Endodermal cell (in vitro differentiated cells): ENCODE results near the gene MAPKAPK3. TPM values are rescaled to one million over a fixed set of nuclear protein-coding genes. Genes with fewer than 3 reads are reported as not detected.

Experiments
- DNase-seq: peaks from one replicate; pipeline ENCODE4 v3.0.0-alpha.2; 2017
- H3K27ac ChIP-seq: 2 replicates; pipeline ENCODE4 v1.5.1; 2013; ENCODE audit warnings: mild to moderate bottlenecking, low read depth, low read length, moderate library complexity
- H3K27me3 ChIP-seq: 2 replicates; pipeline ENCODE4 v1.6.1; 2013; ENCODE audit warnings: mild to moderate bottlenecking, low read length, moderate library complexity; ENCODE audit not compliant: insufficient read depth, control insufficient read depth, poor library complexity, severe bottlenecking
- H3K36me3 ChIP-seq: 2 replicates; pipeline ENCODE4 v1.7.0; 2013; ENCODE audit warnings: mild to moderate bottlenecking, low read length, moderate library complexity; ENCODE audit not compliant: control insufficient read depth, insufficient read depth
- H3K4me1 ChIP-seq: one replicate; pipeline ENCODE4 v1.7.0; 2013; ENCODE audit warnings: low read length; ENCODE audit not compliant: control insufficient read depth, insufficient read depth
- H3K4me3 ChIP-seq: 2 replicates; pipeline ENCODE4 v1.5.1; 2013; ENCODE audit warnings: mild to moderate bottlenecking, low read length, moderate library complexity
- H3K9ac ChIP-seq: 2 replicates; pipeline ENCODE4 v1.6.1; 2013; ENCODE audit warnings: mild to moderate bottlenecking, low read length, moderate library complexity; ENCODE audit not compliant: poor library complexity, severe bottlenecking; ENCODE audit errors: extremely low read depth
- H3K9me3 ChIP-seq: 2 replicates; pipeline ENCODE4 v1.6.1; 2013; ENCODE audit warnings: mild to moderate bottlenecking, low read length, moderate library complexity; ENCODE audit not compliant: control insufficient read depth
- H3K27ac Mint-ChIP-seq: 2 replicates; pipeline ENCODE4 v1.8.0; 2020; ENCODE audit warnings: mixed read lengths
- H3K27me3 Mint-ChIP-seq: 2 replicates; pipeline ENCODE4 v1.8.0; 2021; ENCODE audit warnings: mild to moderate bottlenecking, mixed read lengths; ENCODE audit not compliant: insufficient read depth
- H3K36me3 Mint-ChIP-seq: 2 replicates; pipeline ENCODE4 v1.8.0; 2020; ENCODE audit warnings: low read depth, mixed read lengths
- H3K4me1 Mint-ChIP-seq: 2 replicates; pipeline ENCODE4 v1.8.0; 2020; ENCODE audit warnings: mixed read lengths
- H3K4me3 Mint-ChIP-seq: 2 replicates; pipeline ENCODE4 v1.8.0; 2020; ENCODE audit warnings: mild to moderate bottlenecking, moderate library complexity, mixed read lengths
- H3K9me3 Mint-ChIP-seq: 2 replicates; pipeline ENCODE4 v1.8.0; 2020; ENCODE audit warnings: mild to moderate bottlenecking, mixed read lengths
- CTCF ChIP-seq: fragments of 200-600 bp; sonication (generic); conservative IDR thresholded peaks from 2 replicates; pipeline ENCODE4 v1.5.0; 2021; ENCODE audit warnings: antibody characterized with exemption, mild to moderate bottlenecking
- WGBS, 2 experiments: methylation state at CpG; one replicate each; pipeline versions ENCODE4 v1.1.5 to v1.1.7; 2013; ENCODE audit warnings: missing lambda C conversion rate in 2 of 2, mixed read lengths in 1 of 2; ENCODE audit not compliant: insufficient coverage in 1 of 2, insufficient read length in 1 of 2; 5-methylcytosine and 5-hydroxymethylcytosine counted together
- total RNA-seq, 2 donors: library from RNA; stranded (reverse); fragmentation: NEBNext Ultra II Directional in 1 of 2; extraction: Animal tissue kit (Norgen Biotek cat#: 25700) in 1 of 2; gene quantifications; 2 replicates in 1 of 2; 3 replicates in 1 of 2; pipeline ENCODE4 v1.2.1, GENCODE V29; 2021

Gene MAPKAPK3
- total RNA-seq, 2 donors from 2014 or later = 37.2 to 39.7 TPM

- Histone ChIP-seq H3K9me3 (no peaks in the 10 kb centered on the region), H3K36me3 (peaks cover 6% of the 10 kb centered on the region), H3K27me3 (no peaks in the 10 kb centered on the region), H3K9ac (no peak overlapping the region), H3K4me1 (no peaks in the 10 kb centered on the region), H3K4me3 (no peak overlapping the region), H3K27ac (no peak overlapping the region)
- Mint-ChIP-seq H3K27ac (no peak overlapping the region), H3K27me3 (no peaks in the 10 kb centered on the region), H3K4me1 (no peaks in the 10 kb centered on the region), H3K4me3 (no peak overlapping the region), H3K36me3 (no peaks in the 10 kb centered on the region), H3K9me3 (no peaks in the 10 kb centered on the region)
- no peak for DNase-seq
- WGBS, 2 experiments = 60 to 75% methylated on average over 1 to 4 of the region's 4 CpGs
- no peak for TF ChIP-seq CTCF
Measured at GRCh38 chr3:50603261-50604109, 13.5 kb upstream of the MAPKAPK3 start.

GRCh38 chr3:50604110-50604621 is 12.8 kb upstream of the MAPKAPK3 start:
- Histone ChIP-seq H3K9ac (no peak overlapping the region), H3K4me3 (no peak overlapping the region), H3K36me3 (peaks cover 6% of the 10 kb centered on the region), H3K9me3 (no peaks in the 10 kb centered on the region), H3K4me1 (no peaks in the 10 kb centered on the region), H3K27ac (no peak overlapping the region), H3K27me3 (no peaks in the 10 kb centered on the region)
- H3K4me3 Mint-ChIP-seq = no peak overlapping the region
- no peaks in the 10 kb centered on the region for H3K36me3 Mint-ChIP-seq
- no peaks in the 10 kb centered on the region for H3K9me3 Mint-ChIP-seq
- DNase-seq = no peak
- H3K27ac Mint-ChIP-seq = no peak overlapping the region
- no peaks in the 10 kb centered on the region for H3K27me3 Mint-ChIP-seq
- TF ChIP-seq CTCF = no peak
- no peaks in the 10 kb centered on the region for H3K4me1 Mint-ChIP-seq
- 90 to 96% methylated on average over 4 to 5 of the region's 5 CpGs for WGBS, 2 experiments

- Histone ChIP-seq H3K4me1 (no peaks in the 10 kb centered on the region), H3K4me3 (no peak overlapping the region), H3K27me3 (no peaks in the 10 kb centered on the region), H3K9me3 (no peaks in the 10 kb centered on the region), H3K36me3 (peaks cover 6% of the 10 kb centered on the region), H3K27ac (no peak overlapping the region), H3K9ac (no peak overlapping the region)
- Mint-ChIP-seq H3K9me3 (no peaks in the 10 kb centered on the region), H3K4me1 (no peaks in the 10 kb centered on the region), H3K4me3 (no peak overlapping the region), H3K27me3 (peaks cover 3% of the 10 kb centered on the region), H3K27ac (no peak overlapping the region), H3K36me3 (no peaks in the 10 kb centered on the region)
- no peak for TF ChIP-seq CTCF
- no peak for DNase-seq
- WGBS, 2 experiments = 85 to 94% methylated on average over 11 to 14 of the region's 14 CpGs
Measured at GRCh38 chr3:50604628-50605588, 12.0 kb upstream of the MAPKAPK3 start.
